HG03108 (cell line): Measurements from ENCODE around the gene GDF10.

Source experiments
- ATAC-seq: cut with Tn5 transposase; IDR thresholded peaks from one replicate; pipeline ENCODE4 v1.9.1; 2021; ENCODE audit warnings: moderate library complexity; ENCODE audit not compliant: unreplicated experiment

GDF10 gene

GRCh38 chr10:47349941-47350371 lies 50.0 kb downstream of the GDF10 start:
- no peak for ATAC-seq

GRCh38 chr10:47350671-47351640 lies 51.0 kb downstream of the GDF10 start:
- no peak for ATAC-seq

GRCh38 chr10:47351899-47352815 lies 52.2 kb downstream of the GDF10 start:
- ATAC-seq = no peak

GRCh38 chr10:47353351-47353750 lies 53.4 kb downstream of the GDF10 start:
- ATAC-seq = no peak

GRCh38 chr10:47354165-47354564 lies 54.2 kb downstream of the GDF10 start:
- ATAC-seq = no peak

- ATAC-seq = no peak
These were observed 54.9 kb downstream of the GDF10 start for GRCh38 chr10:47354900-47355299.

GRCh38 chr10:47356708-47357107 lies 56.7 kb downstream of the GDF10 start:
- no peak for ATAC-seq

GRCh38 chr10:47357131-47357582 lies 57.2 kb downstream of the GDF10 start:
- no peak for ATAC-seq

GRCh38 chr10:47357911-47358310 lies 57.9 kb downstream of the GDF10 start:
- no peak for ATAC-seq

- ATAC-seq = no peak
These were observed 58.5 kb downstream of the GDF10 start for GRCh38 chr10:47358457-47358856.

GRCh38 chr10:47359101-47359500 lies 59.1 kb downstream of the GDF10 start:
- no peak for ATAC-seq

GRCh38 chr10:47359626-47360418 lies 59.8 kb downstream of the GDF10 start:
- no peak for ATAC-seq

- ATAC-seq = no peak
These were observed 60.5 kb downstream of the GDF10 start for GRCh38 chr10:47360419-47361040.

- ATAC-seq = no peak
These were observed 61.3 kb downstream of the GDF10 start for GRCh38 chr10:47361293-47361692.

GRCh38 chr10:47362199-47362598 lies 62.2 kb downstream of the GDF10 start:
- no peak for ATAC-seq
